ENCODE measurements around the gene DNASE2B.

The DNASE2B gene

GRCh38 chr1:84398175-84399155, at the start of gene DNASE2B:
Gene DNASE2B (plus strand): TSS chr1:84398484. CDS start chr1:84398565, 81 bp downstream.
- no peak within 1 kb of the TSS for H3K4me2 ChIP-seq (ENCODE audit: low read length)
- H3K9ac ChIP-seq, result no peak within 1 kb of the TSS
- no peaks in the 10 kb centered on the region for H3K27me3 ChIP-seq (ENCODE audit: control insufficient read depth, insufficient read depth, low read length)
- H3K79me2 ChIP-seq, result no peaks in the 10 kb centered on the region
- H3K4me1 ChIP-seq, result no peaks in the 10 kb centered on the region
- H2AFZ ChIP-seq, result no peak within 1 kb of the TSS
- H3K27ac ChIP-seq, result no peak within 1 kb of the TSS
- no peak for TF ChIP-seq CTCF (IDR thresholded peaks at IDR 0.05)
- no peaks in the 10 kb centered on the region for H3K36me3 ChIP-seq (ENCODE audit: control insufficient read depth, insufficient read depth, low read length)
- no peaks in the 10 kb centered on the region for H3K9me3 ChIP-seq (ENCODE audit: control insufficient read depth, low read length)
- H3K4me3 ChIP-seq (ENCODE audit: low read depth, low read length), result no peak within 1 kb of the TSS

GRCh38 chr1:84348759-84349158, 49.5 kb upstream of the DNASE2B start:
- no peaks in the 10 kb centered on the region for H3K36me3 ChIP-seq (ENCODE audit: control insufficient read depth, insufficient read depth, low read length)
- no peaks in the 10 kb centered on the region for H3K9me3 ChIP-seq (ENCODE audit: control insufficient read depth, low read length)

GRCh38 chr1:84350104-84350503, 48.2 kb upstream of the DNASE2B start:
- Histone ChIP-seq H3K9ac (no peak overlapping the region), H3K4me2 (ENCODE audit: low read length) (no peak overlapping the region), H3K36me3 (ENCODE audit: control insufficient read depth, insufficient read depth, low read length) (no peaks in the 10 kb centered on the region), H3K9me3 (ENCODE audit: control insufficient read depth, low read length) (no peaks in the 10 kb centered on the region), H3K4me1 (no peaks in the 10 kb centered on the region), H3K4me3 (ENCODE audit: low read depth, low read length) (no peak overlapping the region), H3K79me2 (no peaks in the 10 kb centered on the region), H3K27me3 (ENCODE audit: control insufficient read depth, insufficient read depth, low read length) (no peaks in the 10 kb centered on the region), H3K27ac (no peak overlapping the region), H2AFZ (no peak overlapping the region)
- TF ChIP-seq CTCF (IDR thresholded peaks at IDR 0.05), result no peak

More at GRCh38 chr1:84348759-84349158, 49.5 kb upstream of the DNASE2B start:
- H3K27ac ChIP-seq, result no peak overlapping the region
- no peaks in the 10 kb centered on the region for H3K4me1 ChIP-seq
- H3K27me3 ChIP-seq (ENCODE audit: control insufficient read depth, insufficient read depth, low read length), result no peaks in the 10 kb centered on the region
- no peak overlapping the region for H3K4me2 ChIP-seq (ENCODE audit: low read length)
- no peak overlapping the region for H3K4me3 ChIP-seq (ENCODE audit: low read depth, low read length)
- no peak for TF ChIP-seq CTCF (IDR thresholded peaks at IDR 0.05)
- no peak overlapping the region for H3K9ac ChIP-seq
- no peak overlapping the region for H2AFZ ChIP-seq
- H3K79me2 ChIP-seq, result no peaks in the 10 kb centered on the region

GRCh38 chr1:84350550-84350949, 47.7 kb upstream of the DNASE2B start:
- H3K79me2 ChIP-seq, result no peaks in the 10 kb centered on the region
- H3K36me3 ChIP-seq (ENCODE audit: control insufficient read depth, insufficient read depth, low read length), result no peaks in the 10 kb centered on the region
- H3K9ac ChIP-seq, result no peak overlapping the region
- no peak for TF ChIP-seq CTCF (IDR thresholded peaks at IDR 0.05)
- H3K27me3 ChIP-seq (ENCODE audit: control insufficient read depth, insufficient read depth, low read length), result no peaks in the 10 kb centered on the region
- no peak overlapping the region for H3K27ac ChIP-seq
- no peak overlapping the region for H3K4me3 ChIP-seq (ENCODE audit: low read depth, low read length)
- H3K4me2 ChIP-seq (ENCODE audit: low read length), result no peak overlapping the region
- H2AFZ ChIP-seq, result no peak overlapping the region
- no peaks in the 10 kb centered on the region for H3K4me1 ChIP-seq
- H3K9me3 ChIP-seq (ENCODE audit: control insufficient read depth, low read length), result no peaks in the 10 kb centered on the region
